HEK293 (cell line): ENCODE results near the gene CALB2.

Experiments used
- AEBP2 ChIP-seq: fragments of 450-650 bp; formaldehyde crosslinking; IDR thresholded peaks from 2 replicates; pipeline ENCODE4 v1.5.1; 2016; ENCODE audit warnings: missing biosample characterization, missing genetic modification characterization, borderline replicate concordance
- GLIS1 ChIP-seq: fragments of 450-650 bp; formaldehyde crosslinking; IDR thresholded peaks from 2 replicates; pipeline ENCODE4 v1.5.1; 2016; ENCODE audit warnings: missing biosample characterization, missing genetic modification characterization
- YY1 ChIP-seq: fragments of 450-650 bp; formaldehyde crosslinking; IDR thresholded peaks from 2 replicates; pipeline ENCODE4 v1.5.1; 2018; ENCODE audit warnings: missing biosample characterization, missing genetic modification characterization
- ZBTB21 ChIP-seq: fragments of 450-650 bp; formaldehyde crosslinking; IDR thresholded peaks from 2 replicates; pipeline ENCODE4 v1.5.1; 2017; ENCODE audit warnings: missing biosample characterization, missing genetic modification characterization
- ZBTB48 ChIP-seq: fragments of 450-650 bp; formaldehyde crosslinking; IDR thresholded peaks from 2 replicates; pipeline ENCODE4 v1.5.1; 2016; ENCODE audit warnings: missing biosample characterization, missing genetic modification characterization
- ZBTB8A ChIP-seq: fragments of 450-650 bp; formaldehyde crosslinking; IDR thresholded peaks from 2 replicates; pipeline ENCODE4 v1.5.1; 2016; ENCODE audit warnings: missing biosample characterization, missing genetic modification characterization
- ZFP41 ChIP-seq: fragments of 450-650 bp; formaldehyde crosslinking; IDR thresholded peaks from 2 replicates; pipeline ENCODE4 v1.5.1; 2016; ENCODE audit warnings: missing biosample characterization, missing genetic modification characterization, borderline replicate concordance
- ZNF121 ChIP-seq: fragments of 450-650 bp; formaldehyde crosslinking; IDR thresholded peaks from 2 replicates; pipeline ENCODE4 v1.5.1; 2016; ENCODE audit warnings: missing biosample characterization, missing genetic modification characterization
- ZNF292 ChIP-seq: fragments of 450-650 bp; formaldehyde crosslinking; IDR thresholded peaks from 2 replicates; pipeline ENCODE4 v1.5.1; 2016; ENCODE audit warnings: low read depth, missing biosample characterization, missing genetic modification characterization, borderline replicate concordance
- ZNF521 ChIP-seq: fragments of 450-650 bp; formaldehyde crosslinking; IDR thresholded peaks from 2 replicates; pipeline ENCODE4 v1.5.1; 2017; ENCODE audit warnings: missing biosample characterization, mild to moderate bottlenecking, missing genetic modification characterization
- ZNF629 ChIP-seq: fragments of 450-650 bp; formaldehyde crosslinking; IDR thresholded peaks from 2 replicates; pipeline ENCODE4 v1.5.1; 2017; ENCODE audit warnings: missing biosample characterization, missing genetic modification characterization
- TF ChIP-seq, protein P1 (sequence below): fragments of 450-650 bp; formaldehyde crosslinking; IDR thresholded peaks from 2 replicates; pipeline ENCODE4 v1.5.1; 2016; ENCODE audit warnings: missing biosample characterization, missing genetic modification characterization
- TF ChIP-seq, protein P2 (sequence below): fragments of 450-650 bp; formaldehyde crosslinking; IDR thresholded peaks from 2 replicates; pipeline ENCODE4 v1.5.1; 2017; ENCODE audit warnings: missing biosample characterization, missing genetic modification characterization
- TF ChIP-seq, protein P3 (sequence below): fragments of 450-650 bp; formaldehyde crosslinking; optimal IDR thresholded peaks from 2 replicates; pipeline ENCODE3; 2016; ENCODE audit warnings: missing biosample characterization, mild to moderate bottlenecking, missing genetic modification characterization

GRCh38 chr16:71365021-71365420 is 6.5 kb downstream of the CALB2 start:
- TF ChIP-seq, protein P1, sequence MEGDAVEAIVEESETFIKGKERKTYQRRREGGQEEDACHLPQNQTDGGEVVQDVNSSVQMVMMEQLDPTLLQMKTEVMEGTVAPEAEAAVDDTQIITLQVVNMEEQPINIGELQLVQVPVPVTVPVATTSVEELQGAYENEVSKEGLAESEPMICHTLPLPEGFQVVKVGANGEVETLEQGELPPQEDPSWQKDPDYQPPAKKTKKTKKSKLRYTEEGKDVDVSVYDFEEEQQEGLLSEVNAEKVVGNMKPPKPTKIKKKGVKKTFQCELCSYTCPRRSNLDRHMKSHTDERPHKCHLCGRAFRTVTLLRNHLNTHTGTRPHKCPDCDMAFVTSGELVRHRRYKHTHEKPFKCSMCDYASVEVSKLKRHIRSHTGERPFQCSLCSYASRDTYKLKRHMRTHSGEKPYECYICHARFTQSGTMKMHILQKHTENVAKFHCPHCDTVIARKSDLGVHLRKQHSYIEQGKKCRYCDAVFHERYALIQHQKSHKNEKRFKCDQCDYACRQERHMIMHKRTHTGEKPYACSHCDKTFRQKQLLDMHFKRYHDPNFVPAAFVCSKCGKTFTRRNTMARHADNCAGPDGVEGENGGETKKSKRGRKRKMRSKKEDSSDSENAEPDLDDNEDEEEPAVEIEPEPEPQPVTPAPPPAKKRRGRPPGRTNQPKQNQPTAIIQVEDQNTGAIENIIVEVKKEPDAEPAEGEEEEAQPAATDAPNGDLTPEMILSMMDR (tag by site-specific recombination): no peak
- TF ChIP-seq, protein P2, sequence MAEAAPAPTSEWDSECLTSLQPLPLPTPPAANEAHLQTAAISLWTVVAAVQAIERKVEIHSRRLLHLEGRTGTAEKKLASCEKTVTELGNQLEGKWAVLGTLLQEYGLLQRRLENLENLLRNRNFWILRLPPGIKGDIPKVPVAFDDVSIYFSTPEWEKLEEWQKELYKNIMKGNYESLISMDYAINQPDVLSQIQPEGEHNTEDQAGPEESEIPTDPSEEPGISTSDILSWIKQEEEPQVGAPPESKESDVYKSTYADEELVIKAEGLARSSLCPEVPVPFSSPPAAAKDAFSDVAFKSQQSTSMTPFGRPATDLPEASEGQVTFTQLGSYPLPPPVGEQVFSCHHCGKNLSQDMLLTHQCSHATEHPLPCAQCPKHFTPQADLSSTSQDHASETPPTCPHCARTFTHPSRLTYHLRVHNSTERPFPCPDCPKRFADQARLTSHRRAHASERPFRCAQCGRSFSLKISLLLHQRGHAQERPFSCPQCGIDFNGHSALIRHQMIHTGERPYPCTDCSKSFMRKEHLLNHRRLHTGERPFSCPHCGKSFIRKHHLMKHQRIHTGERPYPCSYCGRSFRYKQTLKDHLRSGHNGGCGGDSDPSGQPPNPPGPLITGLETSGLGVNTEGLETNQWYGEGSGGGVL (tag by site-specific recombination): no peak
- TF ChIP-seq ZNF292 (tag by site-specific recombination) (no peak), YY1 (tag by site-specific recombination) (no peak), ZNF521 (tag by site-specific recombination) (no peak), ZNF121 (tag by site-specific recombination) (no peak), ZNF629 (tag by site-specific recombination) (no peak), AEBP2 (tag by site-specific recombination) (no peak), ZFP41 (no peak), ZBTB8A (tag by site-specific recombination) (no peak), GLIS1 (tag by site-specific recombination) (no peak), ZBTB21 (tag by site-specific recombination) (no peak), ZBTB48 (tag by site-specific recombination) (no peak)
- TF ChIP-seq, protein P3, sequence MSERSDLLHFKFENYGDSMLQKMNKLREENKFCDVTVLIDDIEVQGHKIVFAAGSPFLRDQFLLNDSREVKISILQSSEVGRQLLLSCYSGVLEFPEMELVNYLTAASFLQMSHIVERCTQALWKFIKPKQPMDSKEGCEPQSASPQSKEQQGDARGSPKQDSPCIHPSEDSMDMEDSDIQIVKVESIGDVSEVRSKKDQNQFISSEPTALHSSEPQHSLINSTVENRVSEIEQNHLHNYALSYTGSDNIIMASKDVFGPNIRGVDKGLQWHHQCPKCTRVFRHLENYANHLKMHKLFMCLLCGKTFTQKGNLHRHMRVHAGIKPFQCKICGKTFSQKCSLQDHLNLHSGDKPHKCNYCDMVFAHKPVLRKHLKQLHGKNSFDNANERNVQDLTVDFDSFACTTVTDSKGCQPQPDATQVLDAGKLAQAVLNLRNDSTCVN (tag by site-specific recombination): no peak
